ENCODE data around the gene TSPAN5.

DNA sequence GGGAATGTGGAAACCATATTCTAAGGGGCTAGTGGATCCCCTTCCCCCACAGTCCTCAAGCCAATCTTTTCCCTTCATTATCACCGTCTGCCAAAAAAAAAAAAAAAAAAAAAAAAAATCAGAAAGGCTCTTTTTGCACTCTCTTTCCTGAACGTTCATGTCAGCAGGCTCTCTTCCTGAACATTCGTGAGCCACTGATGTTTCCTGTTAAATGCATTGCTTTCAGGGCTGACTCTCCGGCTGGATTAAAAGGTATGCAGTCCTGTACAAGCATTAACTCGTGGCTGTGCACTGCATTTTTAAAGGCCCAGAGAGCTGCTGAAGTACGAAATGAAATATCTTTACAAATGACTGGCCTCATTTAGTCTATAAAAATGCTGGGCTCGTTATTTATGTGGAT lies 34.0 kb upstream of the TSPAN5 start:
- TF ChIP-seq, protein P1, sequence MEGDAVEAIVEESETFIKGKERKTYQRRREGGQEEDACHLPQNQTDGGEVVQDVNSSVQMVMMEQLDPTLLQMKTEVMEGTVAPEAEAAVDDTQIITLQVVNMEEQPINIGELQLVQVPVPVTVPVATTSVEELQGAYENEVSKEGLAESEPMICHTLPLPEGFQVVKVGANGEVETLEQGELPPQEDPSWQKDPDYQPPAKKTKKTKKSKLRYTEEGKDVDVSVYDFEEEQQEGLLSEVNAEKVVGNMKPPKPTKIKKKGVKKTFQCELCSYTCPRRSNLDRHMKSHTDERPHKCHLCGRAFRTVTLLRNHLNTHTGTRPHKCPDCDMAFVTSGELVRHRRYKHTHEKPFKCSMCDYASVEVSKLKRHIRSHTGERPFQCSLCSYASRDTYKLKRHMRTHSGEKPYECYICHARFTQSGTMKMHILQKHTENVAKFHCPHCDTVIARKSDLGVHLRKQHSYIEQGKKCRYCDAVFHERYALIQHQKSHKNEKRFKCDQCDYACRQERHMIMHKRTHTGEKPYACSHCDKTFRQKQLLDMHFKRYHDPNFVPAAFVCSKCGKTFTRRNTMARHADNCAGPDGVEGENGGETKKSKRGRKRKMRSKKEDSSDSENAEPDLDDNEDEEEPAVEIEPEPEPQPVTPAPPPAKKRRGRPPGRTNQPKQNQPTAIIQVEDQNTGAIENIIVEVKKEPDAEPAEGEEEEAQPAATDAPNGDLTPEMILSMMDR (IDR thresholded peaks at IDR 0.05; ENCODE audit: insufficient read depth, low read length, poor library complexity, severe bottlenecking): no peak
- no peak for TF ChIP-seq EZH2phosphoT487 (conservative IDR thresholded peaks at IDR 0.05; ENCODE audit: low read length)

All from SU-DHL-6 (cell line).